SHP77 treated with DMSO at 0.1 percent for 48 hours (cell line): ENCODE data around the gene ARFGAP2.
A peak's percentile ranks its signal among the peaks of the same experiment; 100 is the strongest.

Experiments
- DNase-seq: peaks from one replicate; lab custom pipeline; 2025; lab: John Stamatoyannopoulos, UW

Gene ARFGAP2

DNA sequence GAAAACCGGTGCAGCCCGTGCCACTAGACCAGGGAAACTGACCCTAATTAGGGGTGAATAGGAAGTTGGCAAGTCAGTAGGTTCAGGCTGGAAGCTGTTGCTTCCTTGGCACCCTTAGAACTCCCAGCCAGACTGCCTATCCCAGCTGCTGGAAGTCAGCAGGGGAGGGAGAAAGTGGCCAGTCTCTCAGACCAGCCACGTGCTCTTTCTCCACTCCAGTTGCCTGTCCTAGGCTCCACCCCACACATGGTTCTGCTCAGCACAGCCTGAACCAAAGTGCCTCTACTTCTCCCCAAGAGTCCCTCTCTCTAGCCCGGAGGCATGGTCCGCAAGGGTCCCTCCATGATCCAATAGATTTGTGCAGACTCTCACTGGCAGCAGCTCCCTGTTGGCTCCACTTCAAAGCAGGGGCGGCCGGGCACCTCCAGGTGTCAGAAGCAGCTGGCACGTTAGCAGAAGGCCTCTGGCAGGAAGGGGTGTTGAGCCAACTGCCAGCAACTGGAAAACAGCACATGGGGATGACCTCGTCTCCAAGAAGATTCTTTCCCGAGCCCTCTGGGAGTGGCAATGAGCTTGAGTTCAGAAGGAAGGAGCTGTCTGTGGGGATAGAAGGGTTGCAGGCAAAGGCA is 27.7 kb downstream of the ARFGAP2 start:
- DNase-seq, result peak; percentile 93

DNA sequence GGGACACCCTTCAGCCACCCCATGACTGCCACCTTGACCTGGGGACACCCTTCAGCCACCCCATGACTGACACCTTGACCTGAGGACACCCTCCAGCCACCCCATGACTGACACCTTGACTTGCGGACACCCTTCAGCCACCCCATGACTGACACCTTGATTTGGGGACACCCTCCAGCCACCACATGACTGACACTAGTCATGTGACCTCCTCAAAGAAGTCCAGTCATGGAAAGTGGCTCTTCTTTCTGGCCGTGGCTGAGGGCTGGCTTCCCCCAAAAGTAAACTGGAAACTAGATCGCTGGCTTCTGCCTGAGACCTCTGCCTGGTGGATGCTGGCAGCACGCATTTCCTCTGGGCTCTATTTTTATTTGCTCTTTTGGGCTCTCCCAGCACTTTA is 28.4 kb downstream of the ARFGAP2 start:
- no peak for DNase-seq

DNA sequence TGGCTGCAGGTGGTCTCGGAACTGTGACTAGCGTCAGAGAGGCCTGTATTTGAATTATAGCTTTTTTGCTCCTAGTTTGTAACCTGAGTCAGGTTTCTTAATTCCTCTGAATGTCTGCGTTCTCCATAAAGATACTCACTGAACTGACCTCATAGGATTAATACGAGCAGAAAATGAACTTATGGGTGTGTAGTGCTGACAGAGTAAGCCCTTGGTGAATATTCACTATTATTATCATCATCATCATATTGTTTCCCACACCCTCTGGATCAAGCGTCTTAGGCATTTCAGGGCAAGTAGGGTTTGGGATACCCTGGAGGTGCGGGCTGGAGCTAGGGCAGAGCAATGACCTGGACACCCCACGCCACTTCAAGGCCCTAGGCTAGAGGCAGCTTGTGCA is 29.0 kb downstream of the ARFGAP2 start:
- DNase-seq, result no peak

DNA sequence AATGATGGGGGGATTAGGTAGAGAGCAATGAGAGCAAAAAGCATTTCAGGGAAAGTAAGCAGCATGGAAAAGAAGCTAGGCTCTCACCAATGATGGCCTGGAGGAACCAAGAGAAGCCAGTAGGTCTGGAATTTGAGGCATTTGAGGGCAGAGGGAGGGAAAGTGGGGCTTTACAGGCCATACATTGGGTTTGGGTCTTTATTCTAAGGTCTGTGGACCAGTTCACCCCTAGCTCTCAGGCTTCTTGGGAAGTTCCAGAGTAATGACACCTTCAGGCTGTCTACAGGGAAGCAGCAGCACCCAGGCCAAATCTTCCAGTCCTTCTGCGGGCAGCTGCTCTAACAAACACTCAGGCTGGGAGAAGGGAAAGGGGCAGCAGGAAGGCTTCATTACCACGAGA is 29.4 kb downstream of the ARFGAP2 start:
- peak; percentile 36 for DNase-seq

DNA sequence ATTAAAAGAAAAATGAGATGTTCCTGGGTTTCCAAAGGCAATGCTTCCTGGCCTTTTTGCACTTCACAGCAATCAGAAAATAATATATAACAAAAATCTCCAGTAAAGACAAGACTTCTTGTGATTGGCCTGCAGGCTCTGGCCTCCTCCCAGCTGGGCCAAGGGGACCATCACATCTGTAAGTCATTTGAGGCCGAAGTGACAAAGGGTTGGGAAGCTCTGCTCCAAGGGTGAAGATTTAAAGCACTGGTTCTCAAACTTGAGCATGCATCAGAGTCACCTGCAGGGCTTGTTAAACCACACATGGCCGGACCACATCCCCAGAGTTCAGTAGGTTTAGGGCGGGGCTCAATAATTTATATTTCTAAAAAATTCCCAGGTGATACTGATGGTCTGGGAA is 32.1 kb downstream of the ARFGAP2 start:
- DNase-seq, result no peak

DNA sequence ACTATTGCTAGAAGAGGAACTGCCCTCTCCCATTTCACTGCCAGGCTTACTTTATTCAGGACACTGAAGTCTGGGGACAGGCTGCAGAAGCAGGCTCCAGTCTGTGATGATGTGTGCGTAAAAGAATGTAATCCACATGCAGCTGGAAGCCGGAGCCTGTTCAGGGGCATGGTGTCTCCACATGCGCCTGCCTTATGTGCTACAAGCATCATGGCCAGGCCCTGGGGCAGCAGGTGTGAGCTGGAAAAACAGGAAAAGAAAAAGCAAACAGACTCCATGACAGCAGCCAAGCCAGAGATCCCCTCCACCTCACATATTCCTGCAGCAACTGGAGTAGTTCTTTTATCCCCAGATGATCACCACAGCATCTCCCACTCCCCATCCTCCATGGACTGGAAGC is 33.4 kb downstream of the ARFGAP2 start:
- peak; percentile 46 for DNase-seq

DNA sequence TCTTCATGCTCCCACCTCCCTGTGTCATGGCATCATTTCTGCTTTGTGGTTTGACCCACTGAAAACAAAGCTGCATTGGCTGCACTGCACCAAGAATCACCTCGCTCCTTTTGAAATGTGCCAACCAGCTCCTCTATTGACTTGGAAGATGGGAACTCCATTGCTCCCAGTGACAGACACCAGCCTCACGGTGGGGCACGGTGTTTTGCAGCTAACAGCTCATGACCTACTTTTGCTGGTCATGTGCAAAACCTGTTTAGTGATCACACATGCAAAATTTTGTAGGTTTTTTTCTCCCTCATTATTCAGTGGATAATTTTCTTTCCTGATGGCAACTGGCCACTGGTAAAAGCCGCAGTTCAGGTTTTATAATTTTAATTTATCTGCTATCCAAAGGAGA is 36.8 kb downstream of the ARFGAP2 start:
- no peak for DNase-seq

DNA sequence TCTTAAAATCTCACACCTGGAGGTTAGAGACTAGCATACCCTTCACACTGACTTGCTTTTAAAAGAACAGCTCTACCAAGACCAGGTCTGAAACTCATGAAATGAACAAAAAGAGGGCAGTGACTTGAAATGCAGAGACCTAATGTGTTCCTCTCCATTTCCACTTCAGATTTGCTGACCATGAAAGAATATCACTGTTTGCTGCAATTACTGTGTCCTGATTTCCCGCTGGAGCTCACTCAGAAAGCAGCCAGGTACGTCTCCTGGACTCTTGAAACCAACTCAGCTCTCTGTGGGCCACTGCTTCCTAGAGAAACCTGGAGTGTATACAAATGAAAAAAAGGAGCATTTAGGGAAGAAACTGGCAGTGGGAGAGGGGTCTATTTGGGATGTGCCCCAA is 39.2 kb downstream of the ARFGAP2 start:
- DNase-seq, result no peak

DNA sequence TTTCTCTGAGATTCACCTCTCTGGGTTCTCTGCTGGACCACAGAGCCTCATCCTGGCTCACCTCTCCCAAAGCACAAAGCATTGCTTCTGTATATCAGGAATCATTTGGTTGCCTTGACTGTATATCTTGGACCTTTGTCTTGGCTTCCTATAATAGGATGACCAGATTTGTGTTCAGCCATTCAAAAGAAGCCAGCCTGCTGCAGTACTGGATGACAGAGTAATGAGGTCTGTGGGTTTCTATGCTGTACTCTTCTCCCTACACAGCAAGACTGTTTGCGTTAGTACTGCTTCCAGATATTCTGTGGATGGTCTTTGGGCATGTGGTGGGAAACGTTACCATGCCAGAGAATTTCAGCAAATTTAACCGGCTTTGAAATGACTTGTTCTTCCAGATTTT is 39.8 kb downstream of the ARFGAP2 start:
- no peak for DNase-seq

DNA sequence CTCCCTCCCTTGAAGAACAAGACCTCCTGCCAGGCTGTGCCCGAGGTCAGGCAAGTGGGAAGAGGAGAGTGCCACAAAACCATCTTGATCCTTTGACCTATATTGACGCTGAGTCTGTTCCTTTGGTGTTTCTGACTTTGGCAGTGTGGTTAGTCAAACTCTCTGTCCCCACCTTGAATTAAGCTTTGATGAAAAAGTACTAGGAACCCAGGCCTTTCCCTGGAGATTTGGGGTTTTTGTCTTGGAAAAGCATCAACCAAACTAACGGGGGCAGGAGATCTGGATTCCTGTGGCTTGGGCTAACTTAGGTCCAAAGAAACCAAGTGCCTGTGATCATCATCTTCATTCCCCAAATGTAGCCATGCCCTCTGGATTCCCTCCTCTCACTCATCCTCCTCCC is 40.4 kb downstream of the ARFGAP2 start:
- DNase-seq, result no peak

DNA sequence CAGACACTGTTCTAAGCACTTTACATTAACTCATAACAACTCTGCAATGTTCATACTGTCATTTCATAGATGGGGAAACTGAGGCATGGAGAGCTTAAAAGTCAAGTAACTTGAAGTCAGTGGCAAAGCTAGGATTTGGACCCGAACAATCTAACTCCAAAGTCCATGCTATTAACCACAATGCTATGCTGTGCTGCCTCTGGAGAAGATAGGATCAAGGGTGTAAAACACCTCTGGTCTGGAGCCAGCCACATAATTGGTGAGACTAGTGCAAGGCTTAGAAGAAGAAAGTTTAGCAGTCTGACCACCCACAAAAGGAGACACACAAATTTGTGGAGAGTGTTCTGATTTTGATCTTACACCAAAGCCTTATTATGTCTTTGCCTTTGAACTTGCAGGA is 43.7 kb downstream of the ARFGAP2 start:
- no peak for DNase-seq

DNA sequence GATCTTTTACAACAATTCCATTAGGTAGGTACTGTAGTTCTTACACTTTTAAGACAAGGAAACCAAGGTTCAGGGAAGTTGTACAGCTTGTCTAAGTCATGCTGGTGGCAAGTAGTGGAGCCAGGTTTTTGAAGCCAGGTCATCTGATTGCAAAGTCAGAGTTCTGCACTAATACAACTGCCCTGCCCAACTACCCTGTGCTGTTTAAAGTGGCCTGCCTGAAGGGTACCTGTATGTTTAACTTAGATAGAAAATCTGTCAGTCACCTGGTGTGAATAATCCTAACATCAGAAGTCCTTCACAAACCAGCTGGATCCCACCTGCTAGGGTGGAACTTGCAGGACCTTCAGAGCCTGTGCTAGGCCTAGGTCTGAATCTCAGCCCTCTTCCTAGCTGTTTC is 44.2 kb downstream of the ARFGAP2 start:
- no peak for DNase-seq

DNA sequence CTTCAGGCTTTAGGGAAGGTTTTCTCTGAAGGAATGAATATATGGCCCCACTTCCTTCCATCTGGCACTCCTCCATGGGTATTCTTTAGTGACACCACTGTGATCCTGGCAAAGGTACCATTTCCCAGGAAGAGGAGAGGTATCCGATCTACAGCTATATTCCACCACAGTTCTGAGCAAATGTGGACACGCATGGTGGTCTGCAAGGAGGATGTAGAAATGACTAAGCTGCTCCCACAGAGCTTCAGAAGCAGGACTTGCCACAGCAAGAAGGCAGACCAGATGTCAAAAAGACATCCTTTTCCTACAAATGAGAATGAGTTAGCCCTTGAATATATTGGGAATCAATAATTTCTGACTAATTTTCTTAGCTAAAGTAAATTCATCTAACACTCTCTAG is 45.5 kb downstream of the ARFGAP2 start:
- DNase-seq, result no peak

DNA sequence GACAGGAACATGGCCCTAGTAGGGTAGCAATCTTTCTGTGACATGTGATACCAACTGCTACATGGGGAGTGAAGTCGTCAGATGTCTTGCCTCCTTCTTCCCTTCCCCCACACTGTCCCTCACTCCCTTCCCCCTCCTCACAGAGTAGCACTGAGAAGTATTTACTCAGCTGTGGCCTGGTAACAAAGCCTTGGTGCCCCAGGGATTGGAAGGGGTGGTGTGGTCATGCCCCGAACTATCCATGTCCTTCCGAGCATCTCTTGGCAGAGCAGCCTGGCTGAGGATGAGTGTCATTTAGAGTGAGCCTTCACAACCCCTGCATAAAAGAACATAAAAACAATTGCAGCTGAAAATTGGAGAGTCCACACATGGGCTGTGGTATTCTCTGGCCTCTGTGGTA is 46.1 kb downstream of the ARFGAP2 start:
- DNase-seq, result peak; percentile 81

DNA sequence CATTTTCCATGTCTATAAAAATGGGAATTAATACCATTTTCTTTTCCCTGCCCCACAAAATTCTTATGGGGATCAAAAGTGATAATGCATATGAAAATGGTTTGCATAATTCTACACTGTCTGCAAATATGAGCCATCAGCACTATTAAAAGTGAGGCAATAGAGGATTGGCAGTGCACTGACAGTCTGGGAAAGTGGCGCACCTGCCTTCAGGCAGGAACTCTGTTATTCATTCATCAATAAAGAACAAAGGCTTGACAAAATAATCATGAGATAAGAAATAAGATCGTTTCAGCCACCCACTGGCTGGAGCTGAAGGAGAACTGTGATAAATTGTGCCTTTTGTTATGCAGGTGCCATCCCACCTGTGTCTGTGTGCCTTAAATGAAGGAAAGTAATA is 49.5 kb downstream of the ARFGAP2 start:
- no peak for DNase-seq

DNA sequence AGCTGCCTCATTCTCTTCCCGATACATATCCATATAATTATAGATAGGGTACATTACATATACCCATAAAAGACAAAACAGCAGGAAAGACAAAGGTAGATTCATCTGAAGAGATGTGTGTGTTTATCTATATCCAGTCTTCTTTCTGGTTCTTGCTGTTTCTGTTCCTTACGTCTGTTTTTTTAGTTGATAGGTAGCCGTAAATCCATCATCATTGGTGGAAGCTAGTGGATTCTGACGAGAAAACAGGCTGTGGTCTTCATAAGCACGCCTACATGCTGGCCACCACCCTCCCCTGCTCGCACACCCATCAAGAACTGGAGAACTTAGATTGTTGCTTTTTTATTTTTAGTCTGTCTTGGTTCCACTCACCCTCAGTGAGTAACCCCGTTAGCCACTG is 51.6 kb downstream of the ARFGAP2 start:
- no peak for DNase-seq

DNA sequence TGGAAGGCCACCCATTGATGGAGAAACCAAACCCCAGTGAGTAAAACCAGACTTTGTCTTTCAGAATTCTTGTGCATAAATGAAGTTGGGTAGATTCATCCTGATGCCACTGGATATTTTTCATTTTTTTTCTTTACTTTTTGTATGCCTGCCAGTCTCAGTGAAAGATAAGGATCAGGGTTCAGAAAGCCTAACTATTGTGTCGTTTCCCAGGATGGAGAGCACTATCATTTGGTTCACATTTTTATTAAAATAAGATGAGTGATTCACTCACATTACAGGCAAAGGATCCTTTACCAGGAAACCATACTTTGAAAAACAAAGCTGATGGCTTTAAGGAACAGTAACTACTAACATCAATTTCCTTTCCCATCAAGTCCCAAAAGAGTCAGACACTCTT is 52.0 kb downstream of the ARFGAP2 start:
- DNase-seq, result no peak

DNA sequence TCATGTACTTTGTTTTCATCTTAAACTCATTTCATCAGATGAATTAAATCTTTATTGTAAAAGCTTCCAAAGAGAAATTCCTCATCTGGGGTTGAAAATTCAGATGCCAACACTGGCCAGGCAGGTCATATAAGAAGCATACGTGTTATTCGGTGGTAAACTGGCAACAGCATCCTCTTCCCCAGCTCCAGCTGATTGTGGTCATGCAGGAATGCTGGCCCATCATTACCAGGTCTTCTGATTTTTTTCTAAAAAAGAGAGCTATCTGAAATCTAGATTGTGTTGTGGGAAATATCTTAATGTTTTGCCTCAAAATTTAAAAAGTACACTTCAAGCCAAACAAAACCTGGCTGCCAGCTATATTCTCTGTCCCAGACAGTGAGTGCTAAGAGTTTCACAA is 53.6 kb downstream of the ARFGAP2 start:
- no peak for DNase-seq

DNA sequence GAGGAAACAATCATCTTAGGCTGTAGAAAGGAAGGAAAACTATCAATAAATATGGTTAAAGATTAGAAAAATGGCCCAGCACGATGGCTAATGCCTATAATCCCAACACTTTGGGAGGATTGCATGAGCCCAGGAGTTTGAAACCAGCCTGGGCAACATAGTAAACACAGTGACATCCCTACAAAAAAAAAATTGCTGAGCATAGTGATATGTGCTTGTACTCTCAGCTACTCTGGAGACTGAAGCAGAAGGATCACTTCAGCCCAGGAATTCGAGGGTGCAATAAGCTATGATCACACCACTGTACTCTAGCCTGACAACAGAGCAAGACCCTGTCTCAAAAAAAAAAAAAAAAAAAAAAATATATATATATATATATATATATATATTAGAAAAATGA is 54.9 kb downstream of the ARFGAP2 start:
- DNase-seq, result no peak

DNA sequence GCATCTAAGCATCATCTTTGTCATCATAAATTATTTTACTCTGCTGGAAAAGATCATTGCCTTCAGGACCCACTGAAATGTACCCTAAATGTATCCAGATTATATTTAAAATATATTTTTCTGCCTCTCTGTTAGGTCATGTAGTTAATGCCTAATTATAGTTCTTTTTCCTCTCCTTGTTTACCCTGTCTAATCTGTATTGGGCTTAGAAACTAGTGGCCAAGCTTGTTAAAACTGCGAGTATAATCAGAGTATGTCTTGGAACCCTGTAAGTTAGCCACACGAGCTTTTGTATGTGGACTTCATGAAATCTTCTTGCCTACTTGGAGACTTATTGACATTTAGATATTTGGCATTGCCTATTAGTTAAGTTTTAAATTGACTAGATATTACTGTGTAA is 55.6 kb downstream of the ARFGAP2 start:
- DNase-seq, result no peak

DNA sequence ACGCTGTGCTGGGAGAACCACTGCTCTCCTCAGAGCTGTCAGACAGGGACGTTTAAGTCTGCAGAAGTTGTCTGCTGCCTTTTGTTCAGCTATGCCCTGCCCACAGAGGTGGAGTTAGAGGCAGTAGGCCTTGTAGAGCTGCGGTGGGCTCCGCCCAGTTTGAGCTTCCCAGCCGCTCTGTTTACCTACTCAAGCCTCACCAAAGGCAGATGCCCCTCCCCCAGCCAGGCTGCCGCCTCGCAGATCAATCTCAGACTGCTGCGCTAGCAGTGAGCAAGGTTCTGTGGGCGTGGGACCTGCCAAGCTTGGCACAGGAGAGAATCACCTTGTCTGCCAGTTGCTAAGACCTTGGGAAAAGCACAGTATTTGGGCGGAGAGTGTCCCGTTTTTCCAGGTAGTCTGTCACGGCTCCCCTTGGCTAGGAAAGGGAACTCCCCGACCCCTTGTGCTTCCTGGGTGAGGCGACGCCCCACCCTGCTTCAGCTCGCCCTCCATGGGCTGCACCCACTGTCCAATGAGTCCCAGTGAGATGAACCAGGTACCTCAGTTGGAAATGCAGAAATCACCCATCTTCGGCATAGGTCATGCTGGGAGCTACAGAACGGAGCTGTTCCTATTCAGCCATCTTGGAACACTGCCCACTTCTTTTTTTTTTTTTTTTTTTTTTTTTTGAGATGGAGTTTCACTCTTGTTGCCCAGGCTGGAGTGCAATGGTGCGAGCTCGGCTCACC is 57.6 kb downstream of the ARFGAP2 start:
- DNase-seq, result peak; percentile 94
